ENCODE data around the gene DLG1.
"Not testable (repeated sequence)": the region's sequence is repeated elsewhere in the genome, so short reads cannot be mapped to it uniquely, and the experiment has no call there.

DLG1 gene

GRCh38 chr3:197239857-197240256 is 58.6 kb downstream of the DLG1 start:
- DNase-seq: no peak

- no peak for DNase-seq
Measured at GRCh38 chr3:197238842-197239241, 59.6 kb downstream of the DLG1 start.

DNA sequence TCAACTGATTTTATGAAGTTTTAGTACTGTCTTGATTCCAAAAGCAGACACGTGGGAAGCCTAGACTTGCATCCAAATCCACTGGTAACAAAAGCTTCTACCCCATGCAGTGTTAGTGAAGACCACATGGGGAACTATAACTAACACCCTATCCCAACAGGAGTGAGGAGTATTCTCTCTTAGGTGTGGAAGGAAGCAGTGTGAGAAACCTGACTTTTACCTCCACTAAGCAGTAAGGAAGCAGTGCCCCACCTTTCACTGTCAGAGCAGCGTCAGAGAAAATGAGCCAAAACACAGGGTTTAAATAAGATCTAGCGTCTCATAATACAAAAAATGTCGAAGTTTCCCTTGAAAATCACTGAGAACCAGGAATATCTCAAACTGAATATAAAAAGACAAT is 60.5 kb downstream of the DLG1 start:
- DNase-seq: no peak

DNA sequence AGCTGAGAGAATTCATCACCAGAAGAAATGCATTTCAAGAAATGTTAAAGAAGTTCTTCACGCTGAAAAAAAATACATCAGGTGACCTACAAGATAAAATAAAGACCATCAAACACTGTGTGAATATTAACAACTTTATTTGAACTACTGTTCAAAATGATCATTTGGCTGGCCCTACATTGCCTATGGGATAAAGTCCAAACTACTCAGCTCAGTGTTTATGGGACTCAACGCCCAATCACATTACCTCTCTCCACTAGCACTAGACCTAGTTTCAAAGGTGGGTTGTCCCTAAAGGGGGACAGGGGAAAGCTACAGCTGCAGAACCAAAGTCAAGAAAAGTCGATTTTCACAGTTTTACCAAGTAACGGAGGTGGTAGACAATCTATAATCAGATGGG is 62.0 kb downstream of the DLG1 start:
- no peak for DNase-seq

DNA sequence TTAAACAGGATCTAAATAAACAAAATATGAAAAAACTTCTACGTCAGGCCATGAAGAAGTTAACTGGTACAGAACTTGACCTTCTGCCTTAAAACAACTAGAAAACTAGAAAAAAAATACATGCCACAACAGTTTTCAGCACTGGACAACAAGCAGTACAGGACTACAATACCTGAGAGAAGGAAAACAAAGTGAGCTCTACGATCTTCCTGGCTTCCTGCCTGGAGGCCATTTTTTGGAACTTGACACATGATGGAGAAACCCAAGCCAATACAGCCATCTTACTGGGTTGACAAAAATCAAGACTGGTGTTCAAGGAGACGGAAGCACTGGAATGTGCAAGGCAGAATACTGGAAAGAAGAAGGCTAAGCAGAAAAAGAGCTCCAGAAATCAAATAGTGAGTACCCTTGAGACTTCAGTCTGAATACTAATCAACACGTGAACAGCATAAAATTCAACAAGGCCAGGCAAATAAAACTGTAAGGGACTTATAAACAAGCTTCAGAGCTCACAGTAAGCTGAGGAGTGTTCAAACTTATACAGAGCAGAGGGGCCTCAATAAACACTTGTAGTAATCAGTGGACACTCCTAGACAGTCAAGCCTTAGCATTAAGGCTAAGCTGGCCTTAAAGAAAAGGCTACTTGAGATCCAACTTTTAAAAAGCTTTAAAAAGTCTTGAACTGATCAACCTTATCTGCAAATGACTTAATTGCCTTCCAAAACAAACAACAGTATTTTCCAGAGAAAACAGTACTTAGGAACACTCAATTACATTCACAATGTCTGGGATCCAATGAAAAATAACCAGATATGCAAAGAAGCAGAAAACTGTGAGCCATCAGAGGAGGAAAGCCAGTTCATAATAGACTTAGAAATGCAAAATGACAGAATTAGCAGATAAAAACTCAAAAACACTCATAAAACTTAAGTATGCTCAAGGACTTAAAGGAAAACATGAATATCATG is 63.2 kb downstream of the DLG1 start:
- DNase-seq: no peak

DNA sequence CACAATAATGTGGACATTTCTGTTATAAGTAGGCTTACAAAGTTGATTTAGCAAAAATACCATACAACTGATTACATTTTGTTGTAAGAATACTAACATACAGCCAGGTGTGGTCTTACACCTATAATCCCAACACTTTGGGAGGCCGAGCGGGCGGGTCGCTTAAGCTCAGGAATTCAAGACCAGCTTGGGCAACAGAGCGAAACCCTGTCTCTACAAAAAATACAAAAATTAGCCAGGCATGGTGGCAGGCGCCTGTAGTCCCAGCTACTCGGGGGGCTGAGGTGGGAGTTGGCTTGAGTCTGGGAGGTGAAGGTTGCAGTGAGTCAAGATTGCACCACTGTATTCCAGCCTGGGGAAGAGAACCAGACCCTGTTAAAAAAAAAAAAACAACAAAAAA is 67.1 kb downstream of the DLG1 start:
- DNase-seq: no peak

- DNase-seq: no peak
Measured at GRCh38 chr3:197229836-197230235, 68.6 kb downstream of the DLG1 start.

DNA sequence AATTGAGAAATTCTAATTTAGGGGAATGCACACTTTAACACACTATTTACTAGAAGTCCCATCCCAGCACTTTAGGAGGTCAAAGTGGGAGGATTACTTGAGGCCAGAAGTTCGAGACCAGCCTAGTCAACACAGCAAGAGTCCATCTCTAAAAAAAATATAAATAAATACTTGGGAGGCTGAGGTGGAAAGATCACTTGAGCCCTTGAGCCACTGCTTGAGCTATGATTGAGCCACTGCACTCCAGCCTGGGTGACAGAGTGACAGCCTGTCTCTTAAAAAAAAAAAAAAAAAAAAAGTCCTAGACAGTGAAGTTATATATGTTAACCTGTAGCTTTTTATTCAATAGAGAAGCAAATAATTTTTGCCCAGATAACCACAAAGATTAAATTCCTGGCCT is 69.2 kb downstream of the DLG1 start:
- no peak for DNase-seq

GRCh38 chr3:197227780-197228574 is 70.4 kb downstream of the DLG1 start:
- DNase-seq: no peak

- DNase-seq: no peak
Measured at GRCh38 chr3:197226179-197226578, 72.2 kb downstream of the DLG1 start.

GRCh38 chr3:197225579-197225978 is 72.8 kb downstream of the DLG1 start:
- no peak for DNase-seq

DNA sequence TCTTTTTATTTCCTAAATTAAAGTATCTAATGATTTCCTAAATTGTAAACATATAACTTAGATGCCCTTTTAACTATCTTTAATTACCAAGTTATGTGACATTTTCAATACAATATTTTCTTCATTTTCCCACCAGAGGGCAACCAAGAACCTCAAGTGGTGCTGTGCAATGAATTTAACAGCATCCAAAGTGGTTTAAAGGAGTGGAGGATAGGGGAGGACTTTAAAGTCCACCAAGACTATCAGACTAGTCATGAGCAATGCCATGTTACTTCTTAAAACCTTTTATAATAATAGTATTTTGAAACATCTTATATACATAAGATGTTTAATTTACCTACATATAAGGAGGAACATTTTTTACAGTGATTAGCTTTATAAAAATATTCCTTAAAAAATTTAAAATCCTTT is 74.4 kb downstream of the DLG1 start:
- DNase-seq: no peak

DNA sequence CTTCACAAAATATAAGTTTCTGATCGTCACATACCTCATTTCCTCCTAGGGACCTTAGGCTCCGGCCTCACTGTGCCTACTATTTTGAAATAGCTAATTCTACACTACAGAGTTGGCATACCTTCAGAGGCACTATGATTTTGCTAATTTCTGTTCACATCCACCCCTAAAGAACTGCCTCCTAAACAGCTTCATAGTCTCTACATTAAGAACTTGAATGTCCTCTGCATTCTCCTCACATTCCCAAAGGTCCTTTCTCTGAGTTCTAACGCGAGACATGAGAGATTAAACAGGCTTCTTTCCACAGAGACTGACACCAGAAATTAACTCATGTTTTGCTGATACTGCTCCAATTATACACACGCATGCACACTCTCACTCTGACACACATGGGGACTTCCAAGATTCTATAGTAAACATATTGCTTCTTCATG is 75.5 kb downstream of the DLG1 start:
- no peak for DNase-seq

DNA sequence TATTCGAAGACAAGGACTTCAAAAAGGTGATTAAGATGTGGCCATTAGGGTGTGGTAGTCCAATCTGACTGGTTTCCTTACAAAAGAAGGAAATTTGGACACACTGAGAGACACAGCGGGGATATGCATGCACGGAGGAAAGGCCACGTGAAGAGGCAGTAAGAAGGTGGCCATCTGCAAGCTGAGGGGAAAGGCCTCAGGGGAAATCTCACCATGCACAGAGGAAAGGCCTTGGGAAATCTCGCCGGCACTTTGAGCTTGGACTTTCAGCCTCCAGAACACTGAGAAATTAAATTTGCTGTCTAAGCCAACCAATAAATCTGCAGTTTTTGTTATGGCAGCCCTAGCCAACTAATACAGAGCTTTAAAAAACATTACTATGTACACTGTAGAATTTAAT is 78.8 kb downstream of the DLG1 start:
- DNase-seq: no peak

DNA sequence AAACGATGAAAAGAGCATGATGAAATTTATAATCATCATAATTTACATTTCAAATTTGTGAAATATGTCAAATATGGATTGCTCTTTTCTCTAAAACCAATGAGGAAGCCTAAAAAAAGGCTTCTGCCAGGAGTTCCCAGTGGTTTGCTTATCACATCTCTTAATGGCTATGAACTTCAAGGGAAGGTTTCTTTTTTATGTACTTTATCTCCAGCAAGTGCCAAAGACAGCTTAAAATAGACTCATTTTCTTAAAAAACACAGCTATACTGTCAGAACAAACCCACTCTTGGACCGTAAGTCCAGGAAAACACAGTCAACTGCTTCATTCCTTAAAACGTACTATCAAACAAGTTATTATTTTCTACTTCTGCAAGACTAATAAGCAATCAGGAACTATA is 80.2 kb downstream of the DLG1 start:
- no peak for DNase-seq

DNA sequence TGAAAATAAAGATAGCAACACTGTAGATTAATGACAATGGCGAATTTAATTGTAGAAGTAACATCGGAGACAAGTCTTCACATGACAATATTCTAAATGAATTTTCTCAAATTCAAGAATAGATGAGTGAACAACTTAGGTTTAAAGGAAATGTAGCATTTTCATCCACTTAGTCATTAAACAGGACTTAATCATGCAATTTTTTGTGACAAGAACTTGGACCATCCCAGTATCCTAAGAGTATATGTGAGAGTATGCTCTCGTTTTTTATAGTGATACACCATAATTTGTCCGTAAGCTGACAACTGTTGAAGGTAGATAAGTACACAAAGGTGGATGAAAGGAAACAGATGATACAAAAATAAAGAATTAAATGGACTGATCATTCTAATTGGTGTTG is 81.5 kb downstream of the DLG1 start:
- no peak for DNase-seq

GRCh38 chr3:197216169-197216860 is 82.1 kb downstream of the DLG1 start:
- DNase-seq: no peak

DNA sequence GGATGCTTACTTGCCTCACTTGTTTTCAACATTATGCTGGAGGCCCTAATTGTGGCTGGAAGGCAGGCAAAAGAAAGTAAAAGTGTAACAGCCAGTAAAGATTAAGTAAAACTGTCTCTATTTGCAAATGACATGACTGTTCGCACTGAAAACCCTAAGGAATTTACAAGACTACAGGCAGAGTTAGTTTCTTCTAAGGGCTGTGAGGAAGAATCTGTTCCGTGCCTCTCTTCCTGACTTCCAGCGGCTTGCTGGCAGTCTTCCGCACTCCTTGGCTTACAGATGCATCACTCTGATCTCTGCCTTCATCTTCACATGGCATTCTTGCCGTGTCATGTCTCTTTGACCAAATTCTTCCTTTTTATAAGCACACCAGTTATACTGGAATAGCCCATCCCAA is 86.1 kb downstream of the DLG1 start:
- DNase-seq: no peak

DNA sequence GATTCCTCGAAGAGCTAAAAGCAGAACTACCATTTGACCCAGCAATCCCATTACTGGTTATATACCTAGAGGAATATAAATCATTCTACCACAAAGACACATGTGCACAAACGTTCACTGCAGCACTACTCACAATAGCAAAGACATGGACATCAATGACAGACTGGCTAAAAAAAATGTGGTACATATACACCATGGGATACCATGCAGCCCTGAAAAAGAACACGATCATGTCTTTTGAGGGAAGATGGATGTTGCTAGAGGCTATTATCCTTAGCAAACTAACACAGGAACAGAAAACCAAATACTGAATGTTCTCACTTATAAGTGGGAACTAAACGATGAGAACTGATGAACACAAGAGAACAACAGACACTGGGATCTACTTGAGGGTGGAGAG is 86.7 kb downstream of the DLG1 start:
- DNase-seq: not testable (repeated sequence)

DNA sequence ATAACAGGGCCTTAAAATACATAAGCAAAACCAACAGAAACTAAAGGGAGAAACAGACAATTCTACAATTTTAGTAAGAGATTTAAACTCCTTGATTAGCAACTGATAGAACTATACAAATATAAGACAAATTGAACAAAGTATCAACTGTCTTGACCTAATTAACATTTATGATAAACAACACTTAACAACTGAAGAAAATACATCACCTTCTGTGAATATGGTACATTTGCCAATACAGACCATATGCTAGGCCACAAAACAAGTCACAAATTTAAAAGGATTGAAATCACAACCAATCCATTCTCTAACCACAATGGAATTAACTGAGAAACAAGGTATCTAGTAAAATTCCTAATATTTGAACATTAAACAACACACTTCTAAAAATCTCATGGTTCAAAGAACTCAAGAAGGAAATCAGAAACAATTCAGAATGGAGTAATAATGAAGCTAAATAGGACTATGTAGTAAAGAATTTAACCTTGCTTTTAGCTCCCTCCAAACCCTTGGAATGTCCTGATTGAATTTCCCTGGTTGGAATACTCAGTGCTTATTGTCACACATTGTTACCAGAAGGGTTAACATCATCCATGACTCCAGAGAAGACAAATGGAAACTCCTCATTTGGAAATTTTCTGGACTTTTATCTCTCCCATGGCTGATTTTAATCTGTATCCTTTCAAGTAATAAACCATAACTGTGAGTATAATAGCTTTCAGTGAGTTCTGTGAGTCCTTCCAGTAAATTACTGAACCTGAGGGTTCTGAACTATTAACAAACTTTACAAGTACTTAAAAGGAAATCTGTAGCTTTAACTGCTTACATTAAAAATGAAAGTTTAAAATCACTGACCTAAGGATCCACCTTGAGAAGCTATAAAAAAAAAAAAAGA is 88.8 kb downstream of the DLG1 start:
- no peak for DNase-seq

GRCh38 chr3:197206913-197207312 is 91.5 kb downstream of the DLG1 start:
- no peak for DNase-seq

DNA sequence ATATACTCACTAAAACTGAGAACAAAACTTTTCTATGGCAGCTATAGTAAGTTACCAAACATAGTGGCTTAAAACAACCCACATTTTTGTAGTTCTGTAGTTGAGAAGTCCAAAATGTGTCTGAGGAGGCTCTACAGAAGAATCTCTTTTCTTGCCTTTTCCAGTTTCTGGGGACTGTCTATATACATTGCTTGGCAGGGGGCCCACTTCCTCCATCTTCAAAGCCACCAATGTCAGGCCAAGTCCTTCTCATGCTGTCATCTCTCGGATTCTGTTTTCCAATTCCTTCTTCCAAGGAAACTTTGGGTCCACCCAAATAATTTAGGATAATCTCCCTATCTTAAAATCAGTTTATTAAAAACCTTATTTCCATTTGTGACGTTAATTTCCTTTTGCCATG is 92.7 kb downstream of the DLG1 start:
- DNase-seq: no peak
